Caco-2 (cell line): ENCODE measurements around the gene ME3. TPM values are rescaled to one million over a fixed set of nuclear protein-coding genes. Genes with fewer than 3 reads are reported as not detected.

Experiments
- BruUV-seq: library from RNA; stranded (reverse); fragments of 400-500 nt; replicated peaks from 2 replicates; lab custom pipeline; 2021; lab: Mats Ljungman, UMichigan
- CTCF ChIA-PET: fragments of 300-600 bp; sonication (Branson Sonifier 250); formaldehyde crosslinking; loops from one replicate; lab custom pipeline; 2022; ENCODE audit warnings: antibody characterized with exemption; lab: Charles Lee
- POLR2A ChIA-PET: fragments of 300-600 bp; sonication (Branson Sonifier 250); formaldehyde crosslinking; loops from one replicate; lab custom pipeline; 2022; ENCODE audit warnings: antibody characterized with exemption; lab: Charles Lee
- DNase-seq, 2 experiments: peaks; one replicate each; pipeline versions ENCODE4 v3.0.0 to v3.0.0-alpha.2; 2020 to 2022
- H3K27me3 ChIP-seq: replicated peaks from 2 replicates; pipeline ENCODE4 v1.6.0; 2011; ENCODE audit warnings: low read length; ENCODE audit not compliant: control insufficient read depth, insufficient read depth
- H3K36me3 ChIP-seq: 2 replicates; pipeline ENCODE4 v1.5.1; 2011; ENCODE audit warnings: low read length; ENCODE audit not compliant: control insufficient read depth, insufficient read depth
- H3K4me1 ChIP-seq: fragments of 250-450 bp; sonication (Bioruptor Pico); 2 replicates; pipeline ENCODE4 v1.5.1; 2020; ENCODE audit warnings: mild to moderate bottlenecking
- H3K4me3 ChIP-seq: 2 replicates; pipeline ENCODE4 v1.5.1; 2011; ENCODE audit warnings: low read depth, mild to moderate bottlenecking, control low read depth, low read length
- H3K9me3 ChIP-seq: fragments of 250-450 bp; sonication (Bioruptor Pico); 2 replicates; pipeline ENCODE4 v1.5.1; 2020; ENCODE audit warnings: mild to moderate bottlenecking, moderate library complexity
- H3K27ac Mint-ChIP-seq: one replicate; pipeline ENCODE4 v1.8.0; 2022; ENCODE audit warnings: mixed read lengths; ENCODE audit not compliant: unreplicated experiment
- H3K27me3 Mint-ChIP-seq: one replicate; pipeline ENCODE4 v1.8.0; 2022; ENCODE audit warnings: mixed read lengths; ENCODE audit not compliant: insufficient read depth, unreplicated experiment
- H3K36me3 Mint-ChIP-seq: one replicate; pipeline ENCODE4 v1.8.0; 2022; ENCODE audit warnings: mild to moderate bottlenecking, mixed read lengths; ENCODE audit not compliant: insufficient read depth, unreplicated experiment
- H3K4me1 Mint-ChIP-seq: one replicate; pipeline ENCODE4 v1.8.0; 2022; ENCODE audit warnings: low read depth, mixed read lengths; ENCODE audit not compliant: unreplicated experiment
- H3K4me3 Mint-ChIP-seq: one replicate; pipeline ENCODE4 v1.8.0; 2022; ENCODE audit warnings: mild to moderate bottlenecking, moderate library complexity, mixed read lengths; ENCODE audit not compliant: unreplicated experiment
- H3K9me3 Mint-ChIP-seq: one replicate; pipeline ENCODE4 v1.8.0; 2022; ENCODE audit warnings: mixed read lengths; ENCODE audit not compliant: unreplicated experiment
- intact Hi-C: fragments of 100-400 bp; cut with micrococcal nuclease; formaldehyde crosslinking; loops from one replicate; pipeline ENCODE4 v1.10.0; 2022; ENCODE audit not compliant: unreplicated experiment
- total RNA-seq: library from RNA; stranded (reverse); gene quantifications from 2 replicates; pipeline ENCODE4 v1.2.3, GENCODE V29; 2022
- TF ChIP-seq, protein P1 (sequence below), 2 experiments: fragments of 200-600 bp in 1 of 2; IDR thresholded peaks; 1 replicate in 1 of 2; 2 replicates in 1 of 2; pipeline versions ENCODE4 v1.5.1 to v1.8.0; 2011 to 2022; ENCODE audit warnings: antibody characterized with exemption in 1 of 2, control low read depth in 1 of 2, inconsistent platforms in 1 of 2, low read depth in 1 of 2, low read length in 1 of 2, mild to moderate bottlenecking in 1 of 2, moderate library complexity in 1 of 2; ENCODE audit not compliant: insufficient read depth in 1 of 2, severe bottlenecking in 1 of 2, unreplicated experiment in 1 of 2

The ME3 gene
- total RNA-seq, 1 experiment from 2014 or later: 32.8 TPM

DNA sequence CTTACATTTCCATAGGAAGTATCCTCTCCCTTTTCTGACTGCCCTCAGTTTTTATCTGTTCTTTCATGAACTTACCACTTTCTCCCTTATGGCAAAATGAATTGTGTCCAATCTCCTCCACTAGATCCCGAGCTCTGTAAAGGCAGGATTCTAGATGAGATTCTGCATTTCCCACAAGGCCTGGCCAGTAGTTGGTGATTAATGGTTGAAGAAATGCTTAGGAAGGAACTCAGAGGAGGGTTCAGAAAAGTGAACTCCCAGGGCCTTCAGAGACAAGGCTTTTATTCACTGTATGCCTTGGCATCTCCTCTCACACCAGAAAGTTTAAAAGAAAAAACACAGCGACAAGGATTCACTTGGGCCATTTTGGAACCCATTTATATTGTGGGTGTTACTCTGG is 231.6 kb downstream of the ME3 start:
- Histone ChIP-seq H3K9me3 (no peaks in the 10 kb centered on the region), H3K27me3 (no peaks in the 10 kb centered on the region), H3K4me3 (no peak overlapping the region), H3K4me1 (no peaks in the 10 kb centered on the region), H3K36me3 (no peaks in the 10 kb centered on the region)
- intact Hi-C loops: no loop called here
- H3K27ac Mint-ChIP-seq: no peak overlapping the region
- no TSS peak for BruUV-seq
- H3K36me3 Mint-ChIP-seq: no peaks in the 10 kb centered on the region
- no peak overlapping the region for H3K4me3 Mint-ChIP-seq
- DNase-seq: no peak
- POLR2A ChIA-PET: no interaction called here
- CTCF ChIA-PET: no interaction called here
- TF ChIP-seq, protein P1, sequence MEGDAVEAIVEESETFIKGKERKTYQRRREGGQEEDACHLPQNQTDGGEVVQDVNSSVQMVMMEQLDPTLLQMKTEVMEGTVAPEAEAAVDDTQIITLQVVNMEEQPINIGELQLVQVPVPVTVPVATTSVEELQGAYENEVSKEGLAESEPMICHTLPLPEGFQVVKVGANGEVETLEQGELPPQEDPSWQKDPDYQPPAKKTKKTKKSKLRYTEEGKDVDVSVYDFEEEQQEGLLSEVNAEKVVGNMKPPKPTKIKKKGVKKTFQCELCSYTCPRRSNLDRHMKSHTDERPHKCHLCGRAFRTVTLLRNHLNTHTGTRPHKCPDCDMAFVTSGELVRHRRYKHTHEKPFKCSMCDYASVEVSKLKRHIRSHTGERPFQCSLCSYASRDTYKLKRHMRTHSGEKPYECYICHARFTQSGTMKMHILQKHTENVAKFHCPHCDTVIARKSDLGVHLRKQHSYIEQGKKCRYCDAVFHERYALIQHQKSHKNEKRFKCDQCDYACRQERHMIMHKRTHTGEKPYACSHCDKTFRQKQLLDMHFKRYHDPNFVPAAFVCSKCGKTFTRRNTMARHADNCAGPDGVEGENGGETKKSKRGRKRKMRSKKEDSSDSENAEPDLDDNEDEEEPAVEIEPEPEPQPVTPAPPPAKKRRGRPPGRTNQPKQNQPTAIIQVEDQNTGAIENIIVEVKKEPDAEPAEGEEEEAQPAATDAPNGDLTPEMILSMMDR (IDR thresholded peaks at IDR 0.05; ENCODE audit: insufficient read depth in 1 of 2, low read depth in 1 of 2, low read length in 1 of 2, severe bottlenecking in 1 of 2, unreplicated experiment in 1 of 2): no peak
- H3K27me3 Mint-ChIP-seq: no peaks in the 10 kb centered on the region
- H3K9me3 Mint-ChIP-seq: no peaks in the 10 kb centered on the region
- H3K4me1 Mint-ChIP-seq: no peaks in the 10 kb centered on the region

DNA sequence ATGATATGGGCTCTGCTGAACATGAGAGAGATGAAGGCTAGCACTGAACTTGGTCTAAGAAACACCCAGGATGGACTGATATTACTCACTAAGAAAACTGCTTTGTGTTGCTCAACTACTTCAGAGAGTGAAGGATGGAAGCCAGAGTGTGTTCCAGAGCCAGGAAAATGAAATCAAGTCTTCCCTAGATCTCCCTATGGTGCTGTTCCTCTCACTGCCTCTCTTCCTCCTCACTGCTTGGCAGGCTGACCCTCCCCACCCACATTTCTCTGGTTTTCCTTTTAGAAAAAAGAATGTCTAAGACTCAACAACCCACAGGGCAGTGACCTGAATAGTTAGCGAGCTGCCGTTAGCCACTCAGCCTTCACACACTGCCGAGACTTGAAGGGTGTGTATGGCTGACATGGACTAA is 232.1 kb downstream of the ME3 start:
- BruUV-seq: no TSS peak
- no peak overlapping the region for H3K4me3 ChIP-seq
- intact Hi-C loops: no loop called here
- Mint-ChIP-seq H3K27ac (no peak overlapping the region), H3K4me3 (no peak overlapping the region), H3K27me3 (no peaks in the 10 kb centered on the region), H3K36me3 (no peaks in the 10 kb centered on the region), H3K4me1 (no peaks in the 10 kb centered on the region), H3K9me3 (no peaks in the 10 kb centered on the region)
- TF ChIP-seq, protein P1 (IDR thresholded peaks at IDR 0.05; ENCODE audit: insufficient read depth in 1 of 2, low read depth in 1 of 2, low read length in 1 of 2, severe bottlenecking in 1 of 2, unreplicated experiment in 1 of 2): no peak
- H3K9me3 ChIP-seq: no peaks in the 10 kb centered on the region
- H3K27me3 ChIP-seq: no peaks in the 10 kb centered on the region
- CTCF ChIA-PET: no interaction called here
- H3K4me1 ChIP-seq: no peaks in the 10 kb centered on the region
- no peaks in the 10 kb centered on the region for H3K36me3 ChIP-seq
- POLR2A ChIA-PET: no interaction called here
- no peak for DNase-seq

DNA sequence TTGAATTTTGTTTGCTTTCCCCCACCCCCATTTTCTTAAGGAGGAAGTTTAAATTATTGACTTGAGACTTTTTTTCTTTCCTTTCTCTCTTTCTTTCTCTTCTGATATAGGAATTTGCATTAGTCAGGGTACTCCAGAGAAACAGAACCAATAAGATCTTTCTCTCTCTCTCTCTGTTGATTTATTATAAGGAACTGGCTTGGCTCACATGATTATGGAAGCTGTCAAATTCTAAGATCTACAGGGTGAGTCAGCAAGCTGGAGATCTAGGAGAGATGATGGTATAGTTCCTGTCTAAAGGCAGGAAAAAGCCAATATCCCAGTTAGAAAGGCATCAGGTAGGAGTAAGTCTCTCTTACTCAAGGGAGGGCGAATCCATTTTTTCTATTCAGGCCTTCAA is 233.7 kb downstream of the ME3 start:
- no peaks in the 10 kb centered on the region for H3K36me3 ChIP-seq
- TF ChIP-seq, protein P1 (IDR thresholded peaks at IDR 0.05; ENCODE audit: insufficient read depth in 1 of 2, low read depth in 1 of 2, low read length in 1 of 2, severe bottlenecking in 1 of 2, unreplicated experiment in 1 of 2): no peak
- H3K4me1 ChIP-seq: no peaks in the 10 kb centered on the region
- CTCF ChIA-PET: interaction anchor here (1.2 to 1.4 kb wide), 2 partner anchors 78 to 170 kb away, joined by 3 read pairs; no protein-coding TSS in a partner anchor
- intact Hi-C loops: no loop called here
- Mint-ChIP-seq H3K4me3 (no peak overlapping the region), H3K27me3 (no peaks in the 10 kb centered on the region), H3K9me3 (no peaks in the 10 kb centered on the region), H3K4me1 (no peaks in the 10 kb centered on the region), H3K27ac (no peak overlapping the region), H3K36me3 (no peaks in the 10 kb centered on the region)
- no peak overlapping the region for H3K4me3 ChIP-seq
- no TSS peak for BruUV-seq
- H3K27me3 ChIP-seq: no peaks in the 10 kb centered on the region
- POLR2A ChIA-PET: no interaction called here
- DNase-seq: no peak
- H3K9me3 ChIP-seq: no peaks in the 10 kb centered on the region
